ENCODE measurements around the gene SERPIND1.

SERPIND1 gene

GRCh38 chr22:20724676-20725454, 49.0 kb upstream of the SERPIND1 start (continued):
- TF ChIP-seq PPARA (CRISPR knock-in tag; IDR thresholded peaks at IDR 0.05; ENCODE audit: borderline replicate concordance) = no peak
- no peak for TF ChIP-seq TOX (CRISPR knock-in tag; IDR thresholded peaks at IDR 0.05; ENCODE audit: borderline replicate concordance)

- ATAC-seq = no peak
- TF ChIP-seq ZC3H10 (CRISPR knock-in tag; IDR thresholded peaks at IDR 0.05) (no peak), SNAI2 (CRISPR knock-in tag; IDR thresholded peaks at IDR 0.05) (no peak), ESRRG (CRISPR knock-in tag; IDR thresholded peaks at IDR 0.05) (no peak), ARNTL (CRISPR knock-in tag; IDR thresholded peaks at IDR 0.05; ENCODE audit: borderline replicate concordance, low read depth) (no peak), CSDC2 (CRISPR knock-in tag; IDR thresholded peaks at IDR 0.05) (no peak), PATZ1 (CRISPR knock-in tag; IDR thresholded peaks at IDR 0.05; ENCODE audit: borderline replicate concordance) (no peak), CREB5 (CRISPR knock-in tag; IDR thresholded peaks at IDR 0.05; ENCODE audit: low read depth) (no peak), ZFP3 (CRISPR knock-in tag; IDR thresholded peaks at IDR 0.05) (no peak), POU6F1 (CRISPR knock-in tag; IDR thresholded peaks at IDR 0.05; ENCODE audit: borderline replicate concordance, low read depth) (no peak), CSRNP3 (CRISPR knock-in tag; IDR thresholded peaks at IDR 0.05) (no peak), PPARA (CRISPR knock-in tag; IDR thresholded peaks at IDR 0.05; ENCODE audit: borderline replicate concordance) (no peak)
Observed at GRCh38 chr22:20725987-20726558, 47.8 kb upstream of the SERPIND1 start.

- ATAC-seq = no peak
- no peak for TF ChIP-seq TCF4 (CRISPR knock-in tag; IDR thresholded peaks at IDR 0.05; ENCODE audit: borderline replicate concordance)
- TF ChIP-seq PPARA (CRISPR knock-in tag; IDR thresholded peaks at IDR 0.05; ENCODE audit: borderline replicate concordance) = no peak
- TF ChIP-seq ZFP30 (CRISPR knock-in tag; IDR thresholded peaks at IDR 0.05) = no peak
- TF ChIP-seq CSRNP3 (CRISPR knock-in tag; IDR thresholded peaks at IDR 0.05) = no peak
- no peak for TF ChIP-seq ZFP3 (CRISPR knock-in tag; IDR thresholded peaks at IDR 0.05)
- no peak for TF ChIP-seq ISL1 (CRISPR knock-in tag; IDR thresholded peaks at IDR 0.05)
- TF ChIP-seq TOX (CRISPR knock-in tag; IDR thresholded peaks at IDR 0.05; ENCODE audit: borderline replicate concordance) = no peak
- no peak for TF ChIP-seq TSHZ2 (CRISPR knock-in tag; IDR thresholded peaks at IDR 0.05)
- no peak for TF ChIP-seq OSR1 (CRISPR knock-in tag; IDR thresholded peaks at IDR 0.05)
- TF ChIP-seq PATZ1 (CRISPR knock-in tag; IDR thresholded peaks at IDR 0.05; ENCODE audit: borderline replicate concordance) = no peak
- no peak for TF ChIP-seq BACH2 (CRISPR knock-in tag; IDR thresholded peaks at IDR 0.05; ENCODE audit: borderline replicate concordance)
- TF ChIP-seq ARNTL (CRISPR knock-in tag; IDR thresholded peaks at IDR 0.05; ENCODE audit: borderline replicate concordance, low read depth) = no peak
- TF ChIP-seq ZNF8 (CRISPR knock-in tag; IDR thresholded peaks at IDR 0.05) = no peak
- no peak for TF ChIP-seq ZNF565 (CRISPR knock-in tag; conservative IDR thresholded peaks at IDR 0.05; ENCODE audit: low read depth)
Observed at GRCh38 chr22:20727118-20728015, 46.5 kb upstream of the SERPIND1 start.
